Loucy (cell line): ENCODE data around the gene RAB7B.

Experiments used
- H2AFZ ChIP-seq: fragments of 200-600 bp; sonication (generic); 2 replicates; pipeline ENCODE4 v1.6.0; 2016; ENCODE audit warnings: antibody characterized with exemption, mild to moderate bottlenecking, low read length, moderate library complexity
- H3F3A ChIP-seq: fragments of 200-600 bp; 2 replicates; pipeline ENCODE4 v1.6.0; 2016; ENCODE audit warnings: antibody characterized with exemption, low read depth, mild to moderate bottlenecking
- H3K27me3 ChIP-seq: fragments of 200-600 bp; sonication (generic); 2 replicates; pipeline ENCODE4 v1.6.1; 2014; ENCODE audit warnings: low read length, mild to moderate bottlenecking; ENCODE audit not compliant: insufficient read depth, poor library complexity, severe bottlenecking
- H3K36me3 ChIP-seq: fragments of 200-600 bp; sonication (generic); 2 replicates; pipeline ENCODE4 v1.6.1; 2016; ENCODE audit warnings: low read length; ENCODE audit not compliant: insufficient read depth
- H3K4me1 ChIP-seq: fragments of 200-600 bp; sonication (generic); 2 replicates; pipeline ENCODE4 v1.5.1; 2014; ENCODE audit warnings: low read length, mild to moderate bottlenecking; ENCODE audit not compliant: insufficient read depth, poor library complexity, severe bottlenecking
- H3K4me2 ChIP-seq: fragments of 200-600 bp; sonication (generic); 2 replicates; pipeline ENCODE4 v1.6.0; 2014; ENCODE audit warnings: antibody characterized with exemption, low read length, low read depth, mild to moderate bottlenecking; ENCODE audit not compliant: poor library complexity, severe bottlenecking
- H3K4me3 ChIP-seq: fragments of 200-600 bp; sonication (generic); 2 replicates; pipeline ENCODE4 v1.5.1; 2014; ENCODE audit warnings: low read length, mild to moderate bottlenecking, mixed read lengths; ENCODE audit not compliant: poor library complexity, severe bottlenecking
- H3K79me2 ChIP-seq: fragments of 200-600 bp; sonication (generic); 2 replicates; pipeline ENCODE4 v1.6.1; 2014; ENCODE audit warnings: low read length; ENCODE audit not compliant: insufficient read depth
- H3K9ac ChIP-seq: fragments of 200-600 bp; sonication (generic); 2 replicates; pipeline ENCODE4 v1.6.0; 2014; ENCODE audit warnings: mild to moderate bottlenecking, low read depth, low read length, moderate library complexity; ENCODE audit not compliant: poor library complexity, severe bottlenecking
- H3K9me2 ChIP-seq: fragments of 200-600 bp; sonication (generic); replicated peaks from 2 replicates; pipeline ENCODE4 v1.6.1; 2016; ENCODE audit warnings: low read depth, low read length, mixed read lengths
- H3K9me3 ChIP-seq: fragments of 200-600 bp; sonication (generic); 2 replicates; pipeline ENCODE4 v1.6.1; 2014; ENCODE audit warnings: mild to moderate bottlenecking, antibody characterized with exemption, low read length, low read depth; ENCODE audit not compliant: insufficient read depth
- H4K20me1 ChIP-seq: fragments of 200-600 bp; sonication (generic); 2 replicates; pipeline ENCODE4 v1.6.0; 2014; ENCODE audit warnings: antibody characterized with exemption, low read length, mild to moderate bottlenecking; ENCODE audit not compliant: insufficient read depth, poor library complexity, severe bottlenecking
- CTCF ChIP-seq: fragments of 200-600 bp; sonication (generic); conservative IDR thresholded peaks from 2 replicates; pipeline ENCODE4 v1.5.1; 2014; ENCODE audit warnings: mild to moderate bottlenecking, antibody characterized with exemption, low read length
- EZH2phosphoT487 ChIP-seq: fragments of 200-600 bp; IDR thresholded peaks from 2 replicates; pipeline ENCODE4 v1.6.1; 2018; ENCODE audit warnings: antibody characterized with exemption, mild to moderate bottlenecking, moderate library complexity, borderline replicate concordance

Gene RAB7B

GRCh38 chr1:205934788-205935187, 68.4 kb downstream of the RAB7B start:
- Histone ChIP-seq H3K4me3 (no peak overlapping the region), H3K4me2 (no peak overlapping the region), H3K27me3 (no peaks in the 10 kb centered on the region), H3K4me1 (peaks cover 5% of the 10 kb centered on the region), H3K79me2 (no peaks in the 10 kb centered on the region), H3K9me3 (no peaks in the 10 kb centered on the region), H3K9ac (no peak overlapping the region), H3F3A (no peaks in the 10 kb centered on the region), H2AFZ (no peak overlapping the region), H3K36me3 (no peaks in the 10 kb centered on the region), H3K9me2 (no peaks in the 10 kb centered on the region), H4K20me1 (no peaks in the 10 kb centered on the region)
- no peak for TF ChIP-seq EZH2phosphoT487
- no peak for TF ChIP-seq CTCF

- no peak overlapping the region for H3K4me3 ChIP-seq
- no peak overlapping the region for H3K4me2 ChIP-seq
- no peaks in the 10 kb centered on the region for H3K79me2 ChIP-seq
- no peak overlapping the region for H2AFZ ChIP-seq
- no peaks in the 10 kb centered on the region for H3K36me3 ChIP-seq
- H3K27me3 ChIP-seq: no peaks in the 10 kb centered on the region
- no peak overlapping the region for H3K9ac ChIP-seq
- peaks cover 8% of the 10 kb centered on the region for H3K4me1 ChIP-seq
- TF ChIP-seq EZH2phosphoT487: no peak
- no peaks in the 10 kb centered on the region for H3K9me2 ChIP-seq
- no peaks in the 10 kb centered on the region for H3F3A ChIP-seq
- H3K9me3 ChIP-seq: no peaks in the 10 kb centered on the region
- H4K20me1 ChIP-seq: no peaks in the 10 kb centered on the region
Observed at GRCh38 chr1:205933671-205934618, 69.2 kb downstream of the RAB7B start.

GRCh38 chr1:205932776-205933175, 70.4 kb downstream of the RAB7B start:
- Histone ChIP-seq H3K9ac (no peak overlapping the region), H3K4me2 (no peak overlapping the region), H3K36me3 (no peaks in the 10 kb centered on the region), H3F3A (no peaks in the 10 kb centered on the region), H3K4me1 (peaks cover 16% of the 10 kb centered on the region), H3K79me2 (no peaks in the 10 kb centered on the region), H3K4me3 (no peak overlapping the region), H3K9me3 (no peaks in the 10 kb centered on the region), H3K9me2 (no peaks in the 10 kb centered on the region), H3K27me3 (no peaks in the 10 kb centered on the region), H2AFZ (no peak overlapping the region), H4K20me1 (no peaks in the 10 kb centered on the region)
- TF ChIP-seq EZH2phosphoT487 (no peak), CTCF (no peak)

GRCh38 chr1:205930799-205931281, 72.4 kb downstream of the RAB7B start:
- Histone ChIP-seq H3K36me3 (no peaks in the 10 kb centered on the region), H3K9me2 (no peaks in the 10 kb centered on the region), H3K9ac (no peak overlapping the region), H3K4me2 (no peak overlapping the region), H3K27me3 (no peaks in the 10 kb centered on the region), H3K4me1 (peaks cover 16% of the 10 kb centered on the region), H3K9me3 (no peaks in the 10 kb centered on the region), H4K20me1 (no peaks in the 10 kb centered on the region), H3K79me2 (no peaks in the 10 kb centered on the region), H3K4me3 (no peak overlapping the region), H2AFZ (peak overlapping the region; percentile 24; the same call in 1 of the 2 replicates), H3F3A (no peaks in the 10 kb centered on the region)
- no peak for TF ChIP-seq EZH2phosphoT487
- no peak for TF ChIP-seq CTCF
